B cell (primary cell): ENCODE measurements around the gene RPS6KL1. TPM values are rescaled to one million over a fixed set of nuclear protein-coding genes. Genes with fewer than 3 reads are reported as not detected.

Experiments used
- ATAC-seq: fragments of 200-7000 bp; cut with Tn5 transposase; one replicate; pipeline ENCODE4 v1.10.0; 2021; ENCODE audit warnings: low read depth, mild to moderate bottlenecking, moderate number of reproducible peaks, moderate library complexity
- CTCF ChIA-PET: fragments of 350-600 bp; sonication (Branson Sonifier 250); formaldehyde crosslinking; loops from one replicate; lab custom pipeline; 2021; ENCODE audit warnings: antibody characterized with exemption, inconsistent platforms; lab: Charles Lee
- POLR2A ChIA-PET: fragments of 350-600 bp; sonication (Branson Sonifier 250); formaldehyde crosslinking; loops from one replicate; lab custom pipeline; 2021; ENCODE audit warnings: antibody characterized with exemption; lab: Charles Lee
- DNase-seq: peaks from one replicate; pipeline ENCODE4 v3.0.0; 2013
- H2AFZ ChIP-seq: 2 replicates; pipeline ENCODE4 v1.6.1; 2012; ENCODE audit warnings: mild to moderate bottlenecking, low read depth, low read length; ENCODE audit not compliant: insufficient read depth, poor library complexity, severe bottlenecking
- H3K27ac ChIP-seq, 2 donors: 1 replicate in 1 of 2; 2 replicates in 1 of 2; pipeline ENCODE4 v1.5.1; 2012 to 2013; ENCODE audit warnings: low read length in 2 of 2, mild to moderate bottlenecking in 2 of 2, moderate library complexity in 1 of 2
- H3K27me3 ChIP-seq, 4 experiments: fragments of 200-600 bp in 1 of 4; sonication (generic) in 1 of 4; replicated peaks in 1 of 4; 1 replicate in 2 of 4; 2 replicates in 2 of 4; pipeline versions ENCODE4 v1.6.1 to v1.7.0; 2013 to 2016; ENCODE audit warnings: low read length in 3 of 4, mild to moderate bottlenecking in 2 of 4, mixed read lengths in 1 of 4, moderate library complexity in 1 of 4; ENCODE audit not compliant: insufficient read depth in 4 of 4, control insufficient read depth in 3 of 4; ENCODE audit errors: control extremely low read depth in 1 of 4
- H3K36me3 ChIP-seq, 2 experiments: replicated peaks in 1 of 2; 1 replicate in 1 of 2; 2 replicates in 1 of 2; pipeline versions ENCODE4 v1.6.1 to v1.7.1; 2013; ENCODE audit warnings: low read length in 1 of 2; ENCODE audit not compliant: insufficient read depth in 2 of 2, control insufficient read depth in 1 of 2; ENCODE audit errors: control extremely low read depth in 1 of 2, extremely low read depth in 1 of 2
- H3K4me1 ChIP-seq, 2 donors: fragments of 200-600 bp in 1 of 2; sonication (generic) in 1 of 2; 1 replicate in 1 of 2; 2 replicates in 1 of 2; pipeline versions ENCODE4 v1.5.1 to v1.6.1; 2013 to 2017; ENCODE audit warnings: low read length in 2 of 2; ENCODE audit not compliant: control insufficient read depth in 2 of 2, insufficient read depth in 2 of 2
- H3K4me2 ChIP-seq: replicated peaks from 2 replicates; pipeline ENCODE3; 2012; ENCODE audit warnings: mild to moderate bottlenecking, low read depth, low read length; ENCODE audit not compliant: poor library complexity, severe bottlenecking
- H3K4me3 ChIP-seq, 5 experiments: fragments of 200-600 bp in 1 of 5; sonication (generic) in 1 of 5; 1 replicate in 3 of 5; 2 replicates in 2 of 5; pipeline versions ENCODE4 v1.5.1 to v1.7.0; 2011 to 2016; ENCODE audit warnings: low read length in 4 of 5, mild to moderate bottlenecking in 4 of 5, low read depth in 2 of 5, control low read depth in 1 of 5, moderate library complexity in 1 of 5; ENCODE audit not compliant: insufficient read depth in 1 of 5; ENCODE audit errors: control extremely low read depth in 1 of 5, extremely low read depth in 1 of 5
- H3K79me2 ChIP-seq: fragments of 200-600 bp; sonication (generic); one replicate; pipeline ENCODE4 v1.6.0; 2016; ENCODE audit warnings: low read length; ENCODE audit not compliant: control insufficient read depth, insufficient read depth
- H3K9ac ChIP-seq: fragments of 200-600 bp; sonication (generic); 2 replicates; pipeline ENCODE4 v1.6.1; 2017; ENCODE audit warnings: mild to moderate bottlenecking, low read length, moderate library complexity
- H3K9me3 ChIP-seq, 3 donors: one replicate each; pipeline versions ENCODE4 v1.6.1 to v1.7.1; 2013; ENCODE audit warnings: low read length in 2 of 3; ENCODE audit not compliant: control insufficient read depth in 2 of 3, insufficient read depth in 1 of 3; ENCODE audit errors: control extremely low read depth in 1 of 3
- H4K20me1 ChIP-seq: 2 replicates; pipeline ENCODE4 v1.6.0; 2012; ENCODE audit warnings: mild to moderate bottlenecking, low read length; ENCODE audit not compliant: insufficient read depth, control insufficient read depth, poor library complexity, severe bottlenecking
- H3K27ac Mint-ChIP-seq: one replicate; pipeline ENCODE4 v1.8.0; 2021; ENCODE audit warnings: mixed read lengths
- H3K27me3 Mint-ChIP-seq: one replicate; pipeline ENCODE4 v1.8.0; 2021; ENCODE audit warnings: mixed read lengths
- H3K4me1 Mint-ChIP-seq: one replicate; pipeline ENCODE4 v1.8.0; 2021; ENCODE audit warnings: mixed read lengths
- H3K4me3 Mint-ChIP-seq: one replicate; pipeline ENCODE4 v1.8.0; 2021; ENCODE audit warnings: mixed read lengths
- H3K9me3 Mint-ChIP-seq: one replicate; pipeline ENCODE4 v1.8.0; 2022; ENCODE audit warnings: mixed read lengths; ENCODE audit not compliant: insufficient read depth
- CTCF ChIP-seq: fragments of 200-600 bp; IDR thresholded peaks from one replicate; pipeline ENCODE4 v1.8.0; 2022; ENCODE audit warnings: antibody characterized with exemption, mild to moderate bottlenecking
- EZH2 ChIP-seq: IDR thresholded peaks from 2 replicates; pipeline ENCODE4 v1.6.1; 2012; ENCODE audit warnings: borderline replicate concordance, low read depth, mild to moderate bottlenecking, moderate library complexity, low read length; ENCODE audit not compliant: insufficient read depth, poor library complexity, severe bottlenecking
- WGBS: methylation state at CpG from one replicate; pipeline ENCODE4 v1.1.5; 2013; ENCODE audit warnings: missing lambda C conversion rate; ENCODE audit not compliant: insufficient coverage; 5-methylcytosine and 5-hydroxymethylcytosine counted together
- intact Hi-C: fragments of 100-400 bp; cut with micrococcal nuclease; formaldehyde crosslinking; loops from one replicate; pipeline ENCODE4 v1.10.0; 2022
- polyA plus RNA-seq: library from polyadenylated mRNA; depleted of rRNA; stranded (reverse); fragments of >200 nt; gene quantifications from 2 replicates; pipeline ENCODE4 v1.2.3, GENCODE V29; 2012
- total RNA-seq, 2 donors: library from RNA; stranded (reverse); fragments of 120-200 nt in 1 of 2; gene quantifications; 1 replicate in 1 of 2; 2 replicates in 1 of 2; pipeline versions ENCODE4 v1.2.3 to v1.2.4, GENCODE V29; 2013 to 2022

RPS6KL1 gene
- total and polyA plus RNA-seq, 2 donors (not counting 1 experiment from before 2014, with no cell fraction given), result 3.4 to 4.4 TPM

- intact Hi-C loops, result no loop called here
- Histone ChIP-seq H3K27ac (no peak overlapping the region), H4K20me1 (no peaks in the 10 kb centered on the region), H3K4me3 (no peak overlapping the region), H3K27me3 (no peaks in the 10 kb centered on the region), H3K4me1 (no peaks in the 10 kb centered on the region), H3K4me2 (no peak overlapping the region), H3K9me3 (no peaks in the 10 kb centered on the region), H3K79me2 (no peaks in the 10 kb centered on the region), H3K9ac (no peak overlapping the region), H2AFZ (no peak overlapping the region), H3K36me3 (no peaks in the 10 kb centered on the region)
- TF ChIP-seq EZH2, result no peak
- TF ChIP-seq CTCF, result no peak
- 93% methylated on average over 8 of the region's 10 CpGs for WGBS
- Mint-ChIP-seq H3K4me1 (no peaks in the 10 kb centered on the region), H3K27me3 (no peaks in the 10 kb centered on the region), H3K27ac (no peak overlapping the region), H3K4me3 (no peak overlapping the region), H3K9me3 (no peaks in the 10 kb centered on the region)
- ChIA-PET POLR2A (no interaction called here), CTCF (interaction anchor here (0.7 to 25.3 kb wide), 3 partner anchors 33 to 171 kb away, joined by 3 to 926 read pairs (median 3); partner anchors contain the start of genes DLST and PROX2)
- no peak for ATAC-seq
- no peak for DNase-seq
Observed at GRCh38 chr14:74912801-74913200, 10.3 kb downstream of the RPS6KL1 start.

- Histone ChIP-seq H3K9ac (no peak overlapping the region), H3K4me3 (no peak overlapping the region), H3K27me3 (no peaks in the 10 kb centered on the region), H3K27ac (no peak overlapping the region), H3K9me3 (no peaks in the 10 kb centered on the region), H2AFZ (no peak overlapping the region), H3K79me2 (no peaks in the 10 kb centered on the region), H4K20me1 (no peaks in the 10 kb centered on the region), H3K36me3 (no peaks in the 10 kb centered on the region), H3K4me2 (no peak overlapping the region), H3K4me1 (peaks cover 3 to 5% of the 10 kb centered on the region in 2 donors)
- DNase-seq (no peak), ATAC-seq (no peak)
- Mint-ChIP-seq H3K27ac (no peak overlapping the region), H3K9me3 (no peaks in the 10 kb centered on the region), H3K27me3 (no peaks in the 10 kb centered on the region), H3K4me3 (no peak overlapping the region), H3K4me1 (peaks cover 6% of the 10 kb centered on the region)
- intact Hi-C loops, result no loop called here
- POLR2A ChIA-PET, result no interaction called here
- TF ChIP-seq EZH2, result no peak
- TF ChIP-seq CTCF, result no peak
- CTCF ChIA-PET, result interaction anchor here (0.7 to 25.3 kb wide), 3 partner anchors 15 to 46 kb away, joined by 3 to 926 read pairs (median 3); partner anchors contain the start of genes DLST and PROX2
- 95% methylated on average over 6 of the region's 6 CpGs for WGBS
Observed at GRCh38 chr14:74912111-74912510, 10.9 kb downstream of the RPS6KL1 start.
